ENCODE measurements around the gene SLC39A13.
"Not testable (repeated sequence)": the region's sequence is repeated elsewhere in the genome, so short reads cannot be mapped to it uniquely, and the experiment has no call there.

SLC39A13 gene

GRCh38 chr11:47446833-47447232, 38.4 kb downstream of the SLC39A13 start:
- H3K9me3 Mint-ChIP-seq: no peaks in the 10 kb centered on the region
- H3K27ac Mint-ChIP-seq: peak overlapping the region in 1 of 2 donors; percentile 36
- no peak for DNase-seq
- H3K4me1 Mint-ChIP-seq: no peaks in the 10 kb centered on the region
- ATAC-seq: no peak
- no peaks in the 10 kb centered on the region for H3K27me3 Mint-ChIP-seq
- no peak overlapping the region for H3K4me3 Mint-ChIP-seq

DNA sequence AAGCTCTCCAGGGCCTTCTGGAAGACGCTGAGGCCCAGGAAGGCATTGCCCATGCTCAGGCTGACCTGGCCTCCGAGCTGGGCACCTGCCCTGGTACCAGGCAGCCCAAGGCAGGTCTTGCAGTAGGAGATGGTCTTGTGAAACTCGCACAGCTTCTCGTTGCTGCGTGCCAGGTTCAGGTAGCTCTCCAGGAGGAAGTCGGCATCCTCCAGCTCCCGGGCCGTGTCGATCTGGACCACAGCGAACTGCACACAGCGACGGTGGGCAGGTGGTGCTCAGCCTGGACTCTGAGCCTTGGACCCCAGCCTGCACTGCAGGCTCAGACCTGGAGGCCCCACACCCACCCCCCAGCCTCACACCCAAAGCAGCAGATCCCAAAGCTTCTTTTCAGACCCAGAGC, 39.5 kb downstream of the SLC39A13 start:
- Mint-ChIP-seq H3K9me3 (no peaks in the 10 kb centered on the region), H3K27me3 (no peaks in the 10 kb centered on the region), H3K27ac (peak overlapping the region in 1 of 2 donors; percentile 65), H3K4me3 (no peak overlapping the region), H3K4me1 (no peaks in the 10 kb centered on the region)
- peak; percentile 20 for ATAC-seq
- no peak for DNase-seq

GRCh38 chr11:47448566-47449427, 40.4 kb downstream of the SLC39A13 start, which contains the start of gene RAPSN:
Gene RAPSN (minus strand): TSS chr11:47449136. CDS start chr11:47448964, 172 bp downstream.
- Mint-ChIP-seq H3K27me3 (no peaks in the 10 kb centered on the region), H3K9me3 (no peaks in the 10 kb centered on the region), H3K27ac (no peak within 1 kb of the TSS), H3K4me3 (no peak within 1 kb of the TSS), H3K4me1 (no peaks in the 10 kb centered on the region)
- peak; percentile 24 for ATAC-seq
- no peak for DNase-seq

GRCh38 chr11:47449541-47449940, 41.2 kb downstream of the SLC39A13 start:
- DNase-seq: no peak
- Mint-ChIP-seq H3K9me3 (no peaks in the 10 kb centered on the region), H3K4me1 (peaks cover 7% of the 10 kb centered on the region), H3K4me3 (no peak overlapping the region), H3K27ac (no peak overlapping the region), H3K27me3 (no peaks in the 10 kb centered on the region)
- ATAC-seq: no peak

- no peak for ATAC-seq
- no peaks in the 10 kb centered on the region for H3K27me3 Mint-ChIP-seq
These were observed 43.0 kb downstream of the SLC39A13 start for GRCh38 chr11:47451436-47451835.

DNA sequence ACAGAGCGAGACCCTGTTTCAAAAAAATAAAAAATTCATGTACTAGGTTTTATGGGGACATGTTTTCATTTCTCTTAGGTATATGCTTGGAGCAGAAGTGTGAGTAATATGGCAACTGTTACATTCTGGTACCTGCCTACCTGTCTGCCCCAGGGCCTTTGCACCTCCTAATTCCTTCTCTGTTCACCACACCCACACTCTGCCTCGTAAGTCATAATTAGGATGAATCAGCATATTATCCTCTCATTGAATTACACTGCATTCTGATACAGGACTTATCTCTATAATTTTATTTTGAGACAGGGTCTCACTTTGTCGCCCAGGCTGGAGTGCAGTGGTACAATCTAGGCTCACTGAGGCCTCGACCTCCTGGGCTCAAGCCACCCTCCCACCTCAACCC, 43.6 kb downstream of the SLC39A13 start:
- H3K9me3 Mint-ChIP-seq: no peaks in the 10 kb centered on the region
- no peak for ATAC-seq
- DNase-seq: no peak
- H3K4me3 Mint-ChIP-seq: no peak overlapping the region
- H3K27ac Mint-ChIP-seq: no peak overlapping the region
- no peaks in the 10 kb centered on the region for H3K27me3 Mint-ChIP-seq
- H3K4me1 Mint-ChIP-seq: peaks cover 9% of the 10 kb centered on the region

More at GRCh38 chr11:47451436-47451835, 43.0 kb downstream of the SLC39A13 start:
- no peaks in the 10 kb centered on the region for H3K9me3 Mint-ChIP-seq
- no peak for DNase-seq
- no peak overlapping the region for H3K27ac Mint-ChIP-seq
- H3K4me1 Mint-ChIP-seq: peaks cover 9% of the 10 kb centered on the region
- no peak overlapping the region for H3K4me3 Mint-ChIP-seq

DNA sequence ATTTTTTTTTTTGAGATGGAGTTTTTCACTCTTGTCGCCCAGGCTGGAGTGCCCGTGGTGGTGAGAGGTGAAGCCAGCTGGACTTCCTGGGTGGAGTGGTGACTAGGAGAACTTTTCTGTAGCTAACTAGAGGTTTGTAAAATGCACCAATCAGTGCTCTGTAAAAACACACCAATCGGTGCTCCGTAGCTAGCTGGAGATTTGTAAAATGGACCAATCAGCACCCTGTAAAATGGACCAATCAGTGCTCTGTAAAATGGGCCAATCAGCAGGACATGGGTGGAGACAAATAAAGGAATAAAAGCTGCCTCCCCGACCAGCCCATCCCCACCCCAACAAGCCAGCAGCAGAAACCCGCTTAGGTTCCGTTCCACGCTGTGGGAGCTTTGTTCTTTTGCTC, 45.0 kb downstream of the SLC39A13 start:
- Mint-ChIP-seq H3K27ac (no peak overlapping the region), H3K27me3 (no peaks in the 10 kb centered on the region), H3K9me3 (no peaks in the 10 kb centered on the region), H3K4me1 (peaks cover 9% of the 10 kb centered on the region), H3K4me3 (no peak overlapping the region)
- no peak for DNase-seq
- ATAC-seq: no peak

DNA sequence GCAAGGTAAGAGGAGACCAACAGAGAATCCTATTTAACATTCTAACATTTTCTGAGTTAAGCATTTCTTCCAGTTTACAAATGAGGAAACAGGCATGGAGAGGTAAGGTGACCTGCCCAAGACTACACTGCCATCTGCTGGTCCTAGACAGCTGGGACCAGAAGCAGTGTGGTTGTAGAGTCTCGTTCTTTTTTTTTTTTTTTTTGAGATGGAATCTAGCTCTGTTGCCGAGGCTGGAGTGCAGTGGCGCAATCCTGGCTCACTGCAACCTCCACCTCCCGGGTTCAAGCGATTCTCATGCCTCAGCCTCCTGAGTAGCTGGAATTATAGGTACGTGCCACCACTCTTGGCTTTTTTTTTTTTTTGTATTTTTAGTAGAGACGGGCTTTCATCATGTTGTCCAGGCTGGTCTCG, 45.9 kb downstream of the SLC39A13 start:
- not testable (repeated sequence) for H3K4me3 Mint-ChIP-seq
- peak; percentile 95 for ATAC-seq

DNA sequence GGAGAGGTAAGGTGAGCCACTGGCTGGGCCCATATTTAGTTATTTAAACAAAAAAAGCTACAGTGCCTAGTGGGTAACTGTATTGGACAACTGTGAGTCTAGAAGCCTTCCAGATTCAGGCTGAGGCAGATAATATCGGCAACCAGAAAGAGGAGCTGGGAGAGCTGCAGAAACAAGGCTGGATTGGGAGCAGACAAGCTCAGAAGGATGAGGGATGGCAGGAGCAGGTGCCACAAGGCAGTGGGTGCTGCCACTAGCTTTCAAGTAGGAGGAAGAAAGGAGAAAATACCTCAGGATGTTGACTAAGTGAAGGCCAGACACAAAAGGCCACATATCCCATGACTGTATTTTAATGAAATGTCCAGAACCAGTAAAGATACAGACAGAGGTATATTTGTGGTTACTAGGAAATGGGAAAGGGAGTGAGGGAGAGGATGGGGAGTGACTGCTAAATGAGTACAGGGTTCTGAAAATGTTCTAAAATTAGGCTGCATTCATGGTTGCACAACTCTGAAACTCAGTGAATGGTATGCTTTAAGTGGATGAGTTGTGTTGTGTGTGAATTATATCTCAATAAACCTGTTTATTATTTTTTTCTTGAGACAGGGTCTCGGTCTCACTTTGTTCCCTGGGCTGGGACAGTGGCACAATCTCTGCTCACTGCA, 52.3 kb downstream of the SLC39A13 start:
- H3K4me3 Mint-ChIP-seq: no peak overlapping the region
- H3K27ac Mint-ChIP-seq: peak overlapping the region in 1 of 2 donors; percentile 56
- H3K4me1 Mint-ChIP-seq: peaks cover 6% of the 10 kb centered on the region
- DNase-seq: no peak
- no peaks in the 10 kb centered on the region for H3K27me3 Mint-ChIP-seq
- no peaks in the 10 kb centered on the region for H3K9me3 Mint-ChIP-seq
- no peak for ATAC-seq

More for the DNA sequence above, 45.9 kb downstream of the SLC39A13 start:
- not testable (repeated sequence) for H3K27me3 Mint-ChIP-seq, H3K9me3 Mint-ChIP-seq, H3K4me1 Mint-ChIP-seq
- DNase-seq: peak; percentile 61 to 68
- peak overlapping the region in 1 of 2 donors; percentile 74 for H3K27ac Mint-ChIP-seq

GRCh38 chr11:47461876-47462275, 53.5 kb downstream of the SLC39A13 start:
- H3K4me3 Mint-ChIP-seq: no peak overlapping the region
- no peak for DNase-seq
- H3K9me3 Mint-ChIP-seq: no peaks in the 10 kb centered on the region
- peaks cover 8% of the 10 kb centered on the region for H3K4me1 Mint-ChIP-seq
- H3K27ac Mint-ChIP-seq: peak overlapping the region in 1 of 2 donors; percentile 44
- no peak for ATAC-seq
- H3K27me3 Mint-ChIP-seq: no peaks in the 10 kb centered on the region

GRCh38 chr11:47464483-47464882, 56.1 kb downstream of the SLC39A13 start:
- H3K9me3 Mint-ChIP-seq: no peaks in the 10 kb centered on the region
- no peak for ATAC-seq
- H3K4me1 Mint-ChIP-seq: peaks cover 20% of the 10 kb centered on the region
- DNase-seq: no peak
- H3K27me3 Mint-ChIP-seq: no peaks in the 10 kb centered on the region
- H3K27ac Mint-ChIP-seq: no peak overlapping the region
- no peak overlapping the region for H3K4me3 Mint-ChIP-seq
